ENCODE data around the gene PLA2G3. TPM values are rescaled to one million over a fixed set of nuclear protein-coding genes. Genes with fewer than 3 reads are reported as not detected.

The PLA2G3 gene
- total RNA-seq, 2 experiments from 2014 or later = not detected

DNA sequence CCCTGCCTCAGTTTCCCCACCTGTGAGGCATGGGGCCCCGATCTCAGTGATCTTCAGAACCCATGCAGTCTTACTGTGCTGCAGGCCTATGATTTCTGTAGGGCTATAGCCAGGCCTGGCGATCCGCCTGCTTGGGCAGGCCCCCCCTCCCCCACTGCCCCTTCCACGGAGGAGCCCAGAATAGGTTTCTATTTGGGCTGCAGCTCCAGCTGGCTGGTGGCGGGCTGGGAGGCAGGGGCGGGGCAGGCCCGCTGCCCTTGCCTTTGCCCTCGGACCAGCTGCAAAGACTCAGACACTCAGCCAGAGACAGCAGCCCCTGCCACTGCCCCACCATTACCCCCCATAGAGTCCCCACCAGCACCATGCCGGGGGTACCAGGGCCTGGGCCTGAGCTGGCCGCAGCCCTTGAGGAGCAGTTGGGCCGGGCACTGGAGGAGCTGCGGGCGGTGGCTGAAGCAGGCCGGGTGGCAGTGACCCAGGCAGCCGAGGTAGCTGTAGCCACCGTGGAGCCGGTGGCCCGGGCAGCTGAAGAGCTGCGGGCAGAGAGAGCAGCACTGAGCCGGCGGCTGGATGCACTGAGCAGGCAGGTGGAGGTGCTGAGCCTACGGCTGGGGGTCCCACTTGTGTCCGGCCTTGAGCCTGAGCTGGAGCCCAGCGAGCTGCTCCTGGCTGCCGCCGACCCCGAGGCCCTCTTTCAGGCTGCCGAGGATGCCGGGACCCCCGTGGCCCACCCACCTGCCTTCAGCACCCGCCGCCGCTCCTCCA is 47.0 kb downstream of the PLA2G3 start:
- POLR2A ChIA-PET = interaction anchor here (0.5 kb wide), 1 partner anchor 26 kb away, joined by 3 read pairs; no protein-coding TSS in a partner anchor
- no peaks in the 10 kb centered on the region for H3K27me3 Mint-ChIP-seq
- H3K27ac Mint-ChIP-seq = no peak overlapping the region
- H3K4me1 Mint-ChIP-seq = no peaks in the 10 kb centered on the region
- H3K36me3 Mint-ChIP-seq (ENCODE audit: low read depth) = peaks cover 12% of the 10 kb centered on the region
- H3K9me3 Mint-ChIP-seq = no peaks in the 10 kb centered on the region
- CTCF ChIA-PET = interaction anchor here (1.2 to 4.3 kb wide), 3 partner anchors 8 to 179 kb away, joined by 3 to 32 read pairs (median 3); no protein-coding TSS in a partner anchor
- no peak overlapping the region for H3K4me3 Mint-ChIP-seq
- no peak for DNase-seq

DNA sequence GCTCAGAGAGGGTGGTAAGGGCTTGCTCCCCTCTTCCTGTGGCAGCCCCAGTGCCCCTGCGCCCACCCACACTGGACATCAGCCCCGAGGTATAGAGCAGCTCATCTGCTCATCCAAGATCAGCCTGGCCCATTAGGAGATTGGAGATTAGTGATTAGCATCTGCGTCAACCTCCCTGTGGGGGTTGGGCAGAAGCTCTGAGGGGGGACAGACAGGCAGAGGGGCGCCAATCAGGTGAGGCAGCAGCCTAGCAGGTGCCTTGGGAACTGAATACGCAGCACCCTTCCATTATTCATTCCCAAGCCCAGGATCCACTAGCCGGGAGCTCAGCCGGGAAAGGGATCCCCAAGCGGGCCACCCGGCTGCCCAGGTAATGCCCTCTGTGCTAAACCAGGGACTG is 48.1 kb downstream of the PLA2G3 start:
- no peak overlapping the region for H3K4me3 Mint-ChIP-seq
- H3K9me3 Mint-ChIP-seq = no peaks in the 10 kb centered on the region
- ChIA-PET POLR2A (no interaction called here), CTCF (interaction anchor here (1.2 kb wide), 1 partner anchor 180 kb away, joined by 3 read pairs; no protein-coding TSS in a partner anchor)
- H3K27me3 Mint-ChIP-seq = no peaks in the 10 kb centered on the region
- no peaks in the 10 kb centered on the region for H3K4me1 Mint-ChIP-seq
- H3K36me3 Mint-ChIP-seq (ENCODE audit: low read depth) = peaks cover 11% of the 10 kb centered on the region
- DNase-seq = no peak
- H3K27ac Mint-ChIP-seq = no peak overlapping the region

- POLR2A ChIA-PET = no interaction called here
- no peaks in the 10 kb centered on the region for H3K4me1 Mint-ChIP-seq
- H3K9me3 Mint-ChIP-seq = no peaks in the 10 kb centered on the region
Measured at GRCh38 chr22:31091106-31091975, 49.0 kb downstream of the PLA2G3 start.

DNA sequence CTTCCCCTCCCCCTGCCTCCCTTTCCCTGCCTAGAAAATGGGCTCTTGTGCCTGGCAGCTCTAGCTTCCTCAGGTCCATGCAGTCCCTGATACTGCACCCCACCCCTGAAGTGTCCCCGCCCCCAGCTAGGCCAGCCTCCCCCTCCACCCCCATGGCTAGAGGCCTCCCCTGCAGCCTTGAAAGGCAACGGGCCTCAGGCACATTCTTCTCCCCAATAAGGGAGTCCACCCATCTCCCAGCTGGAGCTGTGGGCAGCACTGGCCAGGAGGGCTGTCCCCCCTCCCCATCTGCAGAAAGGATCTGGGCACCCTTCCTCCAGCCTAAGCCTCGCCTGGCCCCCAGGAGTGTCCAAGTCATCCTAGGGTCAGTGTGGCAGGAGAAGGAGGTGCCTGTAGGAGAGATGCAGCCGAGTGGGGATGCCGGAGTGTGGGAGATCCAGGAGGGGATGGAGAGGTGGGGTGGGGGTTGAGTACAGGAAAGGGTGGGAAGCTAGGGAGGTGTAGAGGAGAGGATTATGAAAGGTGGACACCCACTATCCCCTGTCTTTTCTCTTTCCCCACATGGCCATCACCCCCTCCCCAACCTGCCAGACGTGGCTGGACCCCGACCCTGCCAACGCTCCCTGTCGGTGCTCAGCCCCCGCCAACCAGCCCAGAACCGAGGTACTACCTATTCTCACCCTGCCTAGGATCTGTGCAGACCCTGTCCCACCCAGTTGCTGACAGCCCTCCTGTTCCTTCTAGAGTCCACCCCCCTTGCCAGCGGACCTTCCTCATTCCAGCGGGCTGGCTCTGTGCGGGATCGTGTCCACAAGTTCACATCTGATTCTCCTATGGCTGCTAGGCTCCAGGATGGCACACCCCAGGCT is 49.9 kb downstream of the PLA2G3 start:
- Mint-ChIP-seq H3K4me3 (no peak overlapping the region), H3K36me3 (ENCODE audit: low read depth) (peaks cover 2% of the 10 kb centered on the region), H3K4me1 (no peaks in the 10 kb centered on the region), H3K9me3 (no peaks in the 10 kb centered on the region), H3K27me3 (no peaks in the 10 kb centered on the region), H3K27ac (no peak overlapping the region)
- CTCF ChIA-PET = no interaction called here
- DNase-seq = no peak
- POLR2A ChIA-PET = no interaction called here

More at GRCh38 chr22:31091106-31091975, 49.0 kb downstream of the PLA2G3 start:
- Mint-ChIP-seq H3K36me3 (ENCODE audit: low read depth) (peaks cover 8% of the 10 kb centered on the region), H3K27ac (no peak overlapping the region), H3K4me3 (no peak overlapping the region), H3K27me3 (no peaks in the 10 kb centered on the region)
- CTCF ChIA-PET = no interaction called here
- DNase-seq = no peak

DNA sequence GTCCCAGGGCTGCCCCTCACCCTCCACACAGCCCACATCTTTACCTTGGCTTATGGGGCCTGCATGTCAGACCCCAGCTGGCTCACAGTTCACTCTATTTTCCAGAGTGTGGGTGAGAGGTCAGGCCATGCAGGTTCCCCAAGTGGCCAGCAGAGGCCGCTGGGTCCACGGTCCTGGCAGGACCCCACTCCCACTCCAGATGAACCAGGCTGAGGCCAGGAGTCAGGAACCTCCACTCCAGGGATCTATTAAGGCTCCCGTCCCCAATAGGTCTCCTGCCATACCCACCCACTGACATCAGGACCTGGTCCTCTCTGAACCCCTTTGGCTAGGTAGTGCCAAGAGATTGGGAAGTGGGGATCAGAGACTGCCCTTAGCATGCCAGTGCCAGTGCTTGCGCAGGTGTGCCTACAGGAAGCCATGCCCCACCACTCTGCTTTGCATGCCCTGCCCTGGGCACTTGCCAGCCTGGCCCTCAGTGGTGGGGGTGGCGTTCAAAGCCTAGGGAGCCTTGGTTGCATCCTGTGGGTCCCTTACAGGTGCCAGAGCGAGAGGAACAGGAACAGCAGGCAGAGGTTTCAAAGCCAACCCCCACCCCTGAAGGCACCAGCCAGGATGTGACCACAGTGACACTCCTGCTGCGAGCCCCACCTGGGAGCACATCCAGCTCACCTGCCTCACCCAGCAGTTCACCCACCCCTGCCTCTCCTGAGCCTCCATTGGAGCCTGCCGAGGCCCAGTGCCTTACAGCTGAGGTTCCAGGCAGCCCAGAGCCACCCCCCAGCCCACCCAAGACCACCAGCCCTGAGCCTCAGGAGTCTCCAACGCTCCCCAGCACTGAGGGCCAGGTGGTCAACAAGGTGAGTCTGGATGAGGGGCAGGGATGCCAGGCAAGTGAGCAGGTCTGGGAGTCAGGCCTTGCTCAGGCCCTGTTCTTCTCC is 50.9 kb downstream of the PLA2G3 start:
- Mint-ChIP-seq H3K9me3 (no peaks in the 10 kb centered on the region), H3K4me3 (no peak overlapping the region), H3K4me1 (peaks cover under 1% of the 10 kb centered on the region), H3K27ac (peak overlapping the region; percentile 64), H3K27me3 (no peaks in the 10 kb centered on the region), H3K36me3 (ENCODE audit: low read depth) (peaks cover 2% of the 10 kb centered on the region)
- peak; percentile 28 for DNase-seq
- POLR2A ChIA-PET = no interaction called here
- CTCF ChIA-PET = interaction anchor here (1.6 kb wide), 1 partner anchor 201 kb away, joined by 4 read pairs; no protein-coding TSS in a partner anchor

- Mint-ChIP-seq H3K9me3 (no peaks in the 10 kb centered on the region), H3K27ac (no peak overlapping the region), H3K4me1 (peaks cover 11% of the 10 kb centered on the region), H3K36me3 (ENCODE audit: low read depth) (peaks cover 2% of the 10 kb centered on the region), H3K27me3 (no peaks in the 10 kb centered on the region), H3K4me3 (no peak overlapping the region)
- ChIA-PET CTCF (interaction anchor here (0.9 to 1.6 kb wide), 2 partner anchors 11 to 202 kb away, joined by 3 to 4 read pairs; no protein-coding TSS in a partner anchor), POLR2A (no interaction called here)
- DNase-seq = no peak
Measured at GRCh38 chr22:31088233-31088986, 51.9 kb downstream of the PLA2G3 start.

DNA sequence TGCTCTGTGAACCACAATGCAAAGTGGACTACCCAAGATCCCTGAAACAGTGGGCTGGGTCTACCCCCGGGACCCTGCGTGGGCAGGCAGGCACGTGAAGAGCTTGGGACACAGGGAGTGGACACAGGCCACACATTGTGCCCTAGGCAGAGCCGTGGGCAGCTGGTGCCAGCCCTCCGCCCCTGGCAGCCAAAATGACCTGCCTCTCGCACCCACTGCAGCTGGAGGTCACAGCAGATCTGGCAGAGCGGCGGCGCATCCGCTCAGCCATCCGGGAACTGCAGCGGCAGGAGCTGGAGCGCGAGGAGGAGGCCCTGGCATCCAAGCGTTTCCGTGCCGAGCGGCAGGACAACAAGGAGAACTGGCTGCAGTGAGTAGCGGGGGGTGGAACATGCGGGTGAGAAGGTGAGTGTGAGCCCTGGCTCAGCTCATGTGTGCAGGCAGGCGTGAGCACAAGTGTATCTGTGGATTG is 52.5 kb downstream of the PLA2G3 start:
- Mint-ChIP-seq H3K36me3 (ENCODE audit: low read depth) (peaks cover 2% of the 10 kb centered on the region), H3K9me3 (no peaks in the 10 kb centered on the region), H3K27me3 (no peaks in the 10 kb centered on the region), H3K4me1 (peaks cover 17% of the 10 kb centered on the region), H3K4me3 (no peak overlapping the region), H3K27ac (no peak overlapping the region)
- no peak for DNase-seq
- POLR2A ChIA-PET = no interaction called here
- CTCF ChIA-PET = interaction anchor here (0.9 to 1.6 kb wide), 2 partner anchors 11 to 203 kb away, joined by 3 to 4 read pairs; no protein-coding TSS in a partner anchor

- Mint-ChIP-seq H3K27ac (no peak overlapping the region), H3K4me3 (no peak overlapping the region), H3K36me3 (ENCODE audit: low read depth) (peaks cover 2% of the 10 kb centered on the region), H3K9me3 (no peaks in the 10 kb centered on the region), H3K27me3 (no peaks in the 10 kb centered on the region), H3K4me1 (peaks cover 27% of the 10 kb centered on the region)
- ChIA-PET POLR2A (no interaction called here), CTCF (interaction anchor here (1.6 to 2.8 kb wide), 2 partner anchors 8 to 151 kb away, joined by 3 to 32 read pairs; no protein-coding TSS in a partner anchor)
- no peak for DNase-seq
Measured at GRCh38 chr22:31086703-31087330, 53.5 kb downstream of the PLA2G3 start.

- Mint-ChIP-seq H3K36me3 (ENCODE audit: low read depth) (peaks cover 2% of the 10 kb centered on the region), H3K27me3 (no peaks in the 10 kb centered on the region), H3K27ac (peak overlapping the region; percentile 41), H3K4me1 (peaks cover 31% of the 10 kb centered on the region), H3K9me3 (no peaks in the 10 kb centered on the region), H3K4me3 (peak overlapping the region; percentile 76)
- no peak for DNase-seq
- POLR2A ChIA-PET = no interaction called here
- CTCF ChIA-PET = interaction anchor here (0.9 to 2.8 kb wide), 7 partner anchors 9 to 204 kb away, joined by 3 to 32 read pairs (median 8); partner anchors contain the start of genes LIMK2, MORC2, SELENOM and TUG1
Measured at GRCh38 chr22:31085928-31086327, 54.4 kb downstream of the PLA2G3 start.

GRCh38 chr22:31085493-31085824 is 54.8 kb downstream of the PLA2G3 start:
- POLR2A ChIA-PET = no interaction called here
- Mint-ChIP-seq H3K4me3 (peak overlapping the region; percentile 76), H3K36me3 (ENCODE audit: low read depth) (peaks cover 2% of the 10 kb centered on the region), H3K4me1 (peaks cover 34% of the 10 kb centered on the region), H3K27me3 (no peaks in the 10 kb centered on the region), H3K27ac (peak overlapping the region; percentile 86), H3K9me3 (no peaks in the 10 kb centered on the region)
- no peak for DNase-seq
- CTCF ChIA-PET = interaction anchor here (0.9 to 2.8 kb wide), 16 partner anchors 10 to 447 kb away, joined by 3 to 32 read pairs (median 4); partner anchors contain the start of genes LIMK2, MORC2, SELENOM and TUG1

Measured in activated CD4-positive, alpha-beta T cell treated with anti-CD3 and anti-CD28 coated beads, Interleukin-2, amount 10 ng/mL, durations not matched to agents 7 days and 5 days (primary cell).